Esophagus (tissue), 2 donors: Measurements from ENCODE around the gene RIMKLA. TPM values are rescaled to one million over a fixed set of nuclear protein-coding genes. Genes with fewer than 3 reads are reported as not detected.

ENCODE experiments used
- H3K27ac ChIP-seq, 2 donors: one replicate each; pipeline ENCODE4 v1.5.1; 2013; ENCODE audit warnings: low read depth in 2 of 2, mild to moderate bottlenecking in 2 of 2, inconsistent platforms in 1 of 2, low read length in 1 of 2, moderate library complexity in 1 of 2
- H3K27me3 ChIP-seq, 2 donors: one replicate each; pipeline ENCODE4 v1.6.1; 2013; ENCODE audit warnings: low read length in 2 of 2, control low read depth in 1 of 2, mild to moderate bottlenecking in 1 of 2; ENCODE audit not compliant: insufficient read depth in 2 of 2, control insufficient read depth in 1 of 2
- H3K36me3 ChIP-seq, 2 donors: one replicate each; pipeline ENCODE4 v1.6.1; 2013; ENCODE audit warnings: low read length in 1 of 2; ENCODE audit not compliant: control insufficient read depth in 2 of 2, insufficient read depth in 2 of 2
- H3K4me1 ChIP-seq, 2 donors: one replicate each; pipeline ENCODE4 v1.6.1; 2013; ENCODE audit warnings: low read length in 1 of 2; ENCODE audit not compliant: control insufficient read depth in 2 of 2, insufficient read depth in 2 of 2
- H3K4me3 ChIP-seq, 2 donors: one replicate each; pipeline ENCODE4 v1.5.1; 2013; ENCODE audit warnings: low read length in 2 of 2, mild to moderate bottlenecking in 2 of 2, low read depth in 1 of 2, moderate library complexity in 1 of 2
- H3K9me3 ChIP-seq, 2 donors: one replicate each; pipeline ENCODE4 v1.6.1; 2013; ENCODE audit warnings: mild to moderate bottlenecking in 2 of 2, low read depth in 1 of 2, low read length in 1 of 2, moderate library complexity in 1 of 2; ENCODE audit not compliant: control insufficient read depth in 2 of 2, insufficient read depth in 1 of 2
- WGBS, 2 donors: extraction: QIAGEN DNeasy Blood & Tissue Kit; methylation state at CpG; one replicate each; pipeline ENCODE4 v1.1.7; 2013; 5-methylcytosine and 5-hydroxymethylcytosine counted together
- polyA plus RNA-seq, 2 donors: library from polyadenylated mRNA; stranded (reverse); fragments of 200-250 nt; gene quantifications; one replicate each; pipeline ENCODE4 v1.2.3, GENCODE V29; 2013
- donor health status: healthy with polysubstance abuse.
- donor health status: Bipolar disorder and iron deficiency.

RIMKLA gene
- polyA plus RNA-seq, 2 donors = 0.06 to 0.12 TPM

DNA sequence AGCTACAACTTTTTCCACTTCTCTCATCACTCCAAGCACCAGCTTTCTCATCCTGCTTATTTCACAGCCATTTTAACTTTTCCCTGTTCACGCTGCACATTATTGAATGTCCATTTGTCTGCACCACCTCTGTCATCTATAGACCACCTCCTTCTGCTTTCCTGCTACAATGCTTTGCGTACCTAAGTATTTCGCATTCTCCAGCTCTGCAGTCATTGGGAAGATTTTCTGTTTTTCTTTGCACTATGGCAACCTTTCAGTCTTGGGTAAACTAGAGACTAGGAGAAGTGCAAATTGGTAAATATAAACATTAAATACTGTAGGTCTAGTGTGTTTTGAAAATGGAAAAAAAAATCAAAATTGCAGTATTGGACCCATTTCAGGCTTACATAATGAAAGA is 83.3 kb downstream of the RIMKLA start:
- Histone ChIP-seq H3K27ac (no peak overlapping the region), H3K36me3 (peaks cover 3 to 8% of the 10 kb centered on the region in 2 donors), H3K4me1 (no peaks in the 10 kb centered on the region), H3K27me3 (no peaks in the 10 kb centered on the region), H3K9me3 (no peaks in the 10 kb centered on the region), H3K4me3 (peak overlapping the region in 1 of 2 donors; percentile 93)
- WGBS, 2 donors = 76 to 79% methylated on average over 3 of the region's 3 CpGs

DNA sequence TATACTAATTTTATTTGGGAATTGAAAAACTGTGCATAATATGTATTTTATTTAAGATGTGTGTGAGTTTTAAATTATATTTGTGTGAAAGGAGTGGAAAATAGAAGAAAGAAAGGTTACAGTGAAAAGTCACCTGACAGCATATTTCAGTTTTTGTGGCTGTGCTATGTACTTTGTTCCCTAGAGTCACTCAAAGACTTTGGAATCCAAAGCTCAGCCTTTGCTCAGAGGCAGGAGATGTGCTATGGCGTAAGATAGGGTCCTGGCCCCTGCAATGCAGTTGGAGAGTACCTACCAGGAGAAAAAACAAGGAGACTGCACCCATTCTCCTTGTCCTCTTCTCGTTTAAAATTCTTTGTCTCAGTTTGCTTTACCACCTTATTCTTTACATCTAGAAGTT is 85.4 kb downstream of the RIMKLA start:
- no peaks in the 10 kb centered on the region for H3K36me3 ChIP-seq
- H3K9me3 ChIP-seq = no peaks in the 10 kb centered on the region
- H3K4me1 ChIP-seq = no peaks in the 10 kb centered on the region
- WGBS, 2 donors = 82% methylated on average over 2 of the region's 2 CpGs
- no peaks in the 10 kb centered on the region for H3K27me3 ChIP-seq
- no peak overlapping the region for H3K27ac ChIP-seq
- no peak overlapping the region for H3K4me3 ChIP-seq

DNA sequence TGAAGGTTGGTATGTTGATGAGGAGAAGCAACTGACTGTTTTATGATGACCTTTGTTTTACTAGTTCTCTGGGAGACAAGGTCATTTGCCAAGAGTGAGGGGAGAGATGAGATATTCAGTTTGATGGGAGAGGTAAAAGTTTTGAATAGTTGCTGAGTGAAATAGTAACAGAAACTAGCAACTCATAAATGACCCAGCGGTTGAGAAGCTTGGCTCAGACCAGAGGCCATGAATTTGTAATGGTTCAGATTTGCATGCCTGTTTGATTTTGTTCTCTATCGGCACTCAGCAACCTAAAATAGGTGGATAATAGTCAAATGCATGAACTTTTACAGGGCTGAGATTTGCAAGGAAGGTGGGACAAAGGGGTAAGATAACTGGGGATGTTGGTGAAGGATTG is 89.1 kb downstream of the RIMKLA start:
- Histone ChIP-seq H3K36me3 (no peaks in the 10 kb centered on the region), H3K4me3 (no peak overlapping the region), H3K4me1 (no peaks in the 10 kb centered on the region), H3K27ac (no peak overlapping the region), H3K9me3 (no peaks in the 10 kb centered on the region), H3K27me3 (no peaks in the 10 kb centered on the region)
- 89 to 100% methylated on average over 2 of the region's 2 CpGs for WGBS, 2 donors

Other genes starting within 250 kb of the RIMKLA start
- gene GUCA2B, start 227.4 kb upstream of the RIMKLA start, polyA plus RNA-seq = not detected
- not detected for gene GUCA2A, start 216.0 kb upstream of the RIMKLA start, polyA plus RNA-seq
- gene FOXJ3, start 45.6 kb upstream of the RIMKLA start, polyA plus RNA-seq = 1 to 10 TPM; 7.0 to 8.8 TPM
- gene ZMYND12, start 75.2 kb downstream of the RIMKLA start, polyA plus RNA-seq = under 1 TPM; 0.24 to 0.36 TPM
- 100 to 1,000 TPM in 1 of 2 donors, 10 to 100 TPM in 1; 68.4 to 157 TPM for gene PPCS, start 75.8 kb downstream of the RIMKLA start, polyA plus RNA-seq
- under 1 TPM; 0.35 to 0.88 TPM for gene CCDC30, start 82.5 kb downstream of the RIMKLA start, polyA plus RNA-seq